Vagina (tissue), 2 donors: ENCODE measurements around the gene MAFG. TPM values are rescaled to one million over a fixed set of nuclear protein-coding genes. Genes with fewer than 3 reads are reported as not detected.

Experiments used
- DNase-seq, 2 donors: peaks; one replicate each; pipeline ENCODE4 v3.0.0-alpha.2; 2017; ENCODE audit errors: extremely low spot score in 2 of 2
- H3K27ac ChIP-seq: fragments of 200-600 bp; sonication (generic); one replicate; pipeline ENCODE4 v1.5.1; 2019
- H3K27me3 ChIP-seq: fragments of 200-600 bp; sonication (generic); one replicate; pipeline ENCODE4 v1.5.1; 2019
- H3K36me3 ChIP-seq, 2 donors: fragments of 200-600 bp; sonication (generic); one replicate each; pipeline ENCODE4 v1.5.1; 2017 to 2019
- H3K4me1 ChIP-seq: fragments of 200-600 bp; sonication (generic); one replicate; pipeline ENCODE4 v1.5.1; 2019
- H3K4me3 ChIP-seq, 2 donors: fragments of 200-600 bp; sonication (generic); 1 replicate in 1 of 2; 2 replicates in 1 of 2; pipeline ENCODE4 v1.5.1; 2016 to 2019
- H3K9me3 ChIP-seq: fragments of 200-600 bp; sonication (generic); one replicate; pipeline ENCODE4 v1.5.1; 2019
- POLR2A ChIP-seq, 2 donors: fragments of 450-650 bp; IDR thresholded peaks; one replicate each; pipeline ENCODE4 v1.6.1; 2017; ENCODE audit warnings: antibody characterized with exemption in 2 of 2, mild to moderate bottlenecking in 2 of 2, moderate library complexity in 2 of 2
- POLR2AphosphoS5 ChIP-seq, 2 donors: sonication (generic); formaldehyde crosslinking; IDR thresholded peaks; one replicate each; pipeline ENCODE4 v1.9.0; 2017; ENCODE audit warnings: antibody characterized with exemption in 2 of 2, mild to moderate bottlenecking in 2 of 2, low read depth in 1 of 2; ENCODE audit not compliant: insufficient read depth in 1 of 2
- intact Hi-C: fragments of 100-400 bp; cut with DNase I; formaldehyde crosslinking; loops from one replicate; pipeline ENCODE4 v1.15.1; 2023
- total RNA-seq: library from RNA; depleted of rRNA; stranded (reverse); fragments of >200 nt; gene quantifications from one replicate; pipeline ENCODE4 v1.2.3, GENCODE V29; 2016
- TF ChIP-seq, protein P1 (sequence below), 3 experiments: fragments of 450-650 bp in 2 of 3; fragments of 200-600 bp in 1 of 3; sonication (generic) in 1 of 3; IDR thresholded peaks; one replicate each; pipeline ENCODE4 v1.5.1; 2017 to 2019; ENCODE audit warnings: antibody characterized with exemption in 3 of 3, mild to moderate bottlenecking in 2 of 3, moderate library complexity in 2 of 3

The MAFG gene
- 18.9 TPM for total RNA-seq

DNA sequence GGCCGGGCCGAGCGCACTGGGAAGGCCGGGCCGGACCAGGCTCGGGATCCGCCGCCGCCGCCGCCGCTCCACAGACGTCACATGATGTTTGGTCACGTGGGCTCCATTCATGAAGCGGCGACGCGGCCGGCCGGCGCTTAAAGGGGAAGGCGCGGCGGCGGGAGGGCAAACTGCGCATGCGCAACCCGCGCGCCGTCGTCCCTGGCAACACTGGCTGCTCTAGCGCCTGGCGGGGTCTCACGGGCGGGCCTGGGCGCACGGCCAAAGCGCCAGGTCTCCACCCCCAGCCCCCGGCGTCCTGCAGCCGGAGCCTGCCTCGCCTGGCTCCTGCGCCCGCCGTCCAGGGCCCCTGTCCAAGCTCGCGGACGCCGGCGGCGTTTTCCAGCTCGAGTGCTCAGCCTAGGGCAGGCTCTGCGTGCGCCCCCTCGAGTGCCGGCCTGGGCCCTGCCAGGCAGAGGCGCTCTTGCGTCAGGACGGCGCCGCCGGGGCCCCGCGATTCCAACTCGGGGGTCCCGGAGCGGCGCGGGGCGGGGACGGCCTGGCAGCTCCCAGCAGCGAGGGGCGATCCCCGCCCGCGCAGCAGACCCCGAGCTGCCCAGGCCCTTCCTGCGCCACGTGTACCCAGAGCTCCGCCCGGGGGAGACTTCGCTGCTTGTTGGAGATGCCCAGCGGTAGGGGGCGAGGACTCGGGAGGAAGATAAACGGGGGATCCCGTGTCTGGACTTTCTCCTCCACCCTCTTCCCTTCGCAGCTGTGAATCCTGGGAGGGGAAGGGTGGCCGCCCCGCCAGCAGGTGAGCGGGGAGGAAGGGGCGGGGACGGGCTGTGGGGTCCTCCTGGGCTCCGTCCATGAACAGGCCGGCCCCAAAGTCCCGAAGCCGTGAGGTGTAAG, at the start of gene MAFG:
Gene MAFG (minus strand): TSS at position 83 of the 891 bp plus-strand sequence. CDS start 4,550 bp downstream, outside the sequence.
- DNase-seq: no peak
- Histone ChIP-seq H3K9me3 (no peaks in the 10 kb centered on the region), H3K27me3 (no peaks in the 10 kb centered on the region), H3K4me3 (peak within 1 kb of the TSS; percentile 72 to 89), H3K27ac (peak within 1 kb of the TSS; percentile 95), H3K36me3 (no peaks in the 10 kb centered on the region), H3K4me1 (peaks cover 57% of the 10 kb centered on the region)
- intact Hi-C loops: no loop called here
- TF ChIP-seq POLR2A (IDR thresholded peaks at IDR 0.05) (peak in 1 of 2 donors; percentile 70), POLR2AphosphoS5 (IDR thresholded peaks at IDR 0.05; ENCODE audit: insufficient read depth in 1 of 2, low read depth in 1 of 2) (peak; percentile 53 to 80)
- TF ChIP-seq, protein P1, sequence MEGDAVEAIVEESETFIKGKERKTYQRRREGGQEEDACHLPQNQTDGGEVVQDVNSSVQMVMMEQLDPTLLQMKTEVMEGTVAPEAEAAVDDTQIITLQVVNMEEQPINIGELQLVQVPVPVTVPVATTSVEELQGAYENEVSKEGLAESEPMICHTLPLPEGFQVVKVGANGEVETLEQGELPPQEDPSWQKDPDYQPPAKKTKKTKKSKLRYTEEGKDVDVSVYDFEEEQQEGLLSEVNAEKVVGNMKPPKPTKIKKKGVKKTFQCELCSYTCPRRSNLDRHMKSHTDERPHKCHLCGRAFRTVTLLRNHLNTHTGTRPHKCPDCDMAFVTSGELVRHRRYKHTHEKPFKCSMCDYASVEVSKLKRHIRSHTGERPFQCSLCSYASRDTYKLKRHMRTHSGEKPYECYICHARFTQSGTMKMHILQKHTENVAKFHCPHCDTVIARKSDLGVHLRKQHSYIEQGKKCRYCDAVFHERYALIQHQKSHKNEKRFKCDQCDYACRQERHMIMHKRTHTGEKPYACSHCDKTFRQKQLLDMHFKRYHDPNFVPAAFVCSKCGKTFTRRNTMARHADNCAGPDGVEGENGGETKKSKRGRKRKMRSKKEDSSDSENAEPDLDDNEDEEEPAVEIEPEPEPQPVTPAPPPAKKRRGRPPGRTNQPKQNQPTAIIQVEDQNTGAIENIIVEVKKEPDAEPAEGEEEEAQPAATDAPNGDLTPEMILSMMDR (IDR thresholded peaks at IDR 0.05): peak in 1 of 3 experiments; percentile 15

- intact Hi-C loops: loop anchor here (5.0 kb wide), 1 partner anchor 46 kb away; the partner anchor contains the start of genes CENPX and LRRC45
- Histone ChIP-seq H3K27ac (peak overlapping the region; percentile 84), H3K36me3 (no peaks in the 10 kb centered on the region), H3K27me3 (no peaks in the 10 kb centered on the region), H3K4me1 (peaks cover 17% of the 10 kb centered on the region), H3K4me3 (peak overlapping the region; percentile 66 to 72), H3K9me3 (no peaks in the 10 kb centered on the region)
- no peak for TF ChIP-seq POLR2AphosphoS5 (IDR thresholded peaks at IDR 0.05; ENCODE audit: insufficient read depth in 1 of 2, low read depth in 1 of 2)
- TF ChIP-seq, protein P1 (IDR thresholded peaks at IDR 0.05): no peak
- no peak for TF ChIP-seq POLR2A (IDR thresholded peaks at IDR 0.05)
- DNase-seq: no peak
Measured at GRCh38 chr17:81976332-81977210, 49.0 kb upstream of the MAFG start.

DNA sequence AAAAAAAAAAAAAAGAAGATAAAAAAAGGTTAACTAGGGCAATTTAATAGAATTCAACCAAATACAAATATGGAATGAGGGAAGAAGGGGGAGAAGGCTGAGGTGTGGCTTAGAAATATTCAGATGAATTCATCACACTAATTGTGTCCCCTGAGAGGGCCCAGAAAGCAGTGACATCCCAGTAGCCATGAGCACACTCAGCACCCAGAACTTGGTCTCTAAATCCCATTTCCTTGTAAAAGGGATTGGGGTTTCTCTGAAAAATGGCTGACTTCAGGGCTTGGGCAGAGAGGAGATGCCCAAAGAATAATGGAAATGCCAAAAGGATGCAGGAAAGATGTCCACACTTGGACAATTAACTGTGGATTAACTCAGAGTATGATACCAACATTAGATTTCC, 45.9 kb upstream of the MAFG start:
- Histone ChIP-seq H3K27me3 (no peaks in the 10 kb centered on the region), H3K4me1 (peaks cover 19% of the 10 kb centered on the region), H3K9me3 (no peaks in the 10 kb centered on the region), H3K27ac (no peak overlapping the region), H3K36me3 (no peaks in the 10 kb centered on the region), H3K4me3 (no peak overlapping the region)
- intact Hi-C loops: no loop called here
- TF ChIP-seq POLR2AphosphoS5 (IDR thresholded peaks at IDR 0.05; ENCODE audit: insufficient read depth in 1 of 2, low read depth in 1 of 2) (no peak), POLR2A (IDR thresholded peaks at IDR 0.05) (no peak)
- TF ChIP-seq, protein P1 (IDR thresholded peaks at IDR 0.05): no peak
- no peak for DNase-seq

DNA sequence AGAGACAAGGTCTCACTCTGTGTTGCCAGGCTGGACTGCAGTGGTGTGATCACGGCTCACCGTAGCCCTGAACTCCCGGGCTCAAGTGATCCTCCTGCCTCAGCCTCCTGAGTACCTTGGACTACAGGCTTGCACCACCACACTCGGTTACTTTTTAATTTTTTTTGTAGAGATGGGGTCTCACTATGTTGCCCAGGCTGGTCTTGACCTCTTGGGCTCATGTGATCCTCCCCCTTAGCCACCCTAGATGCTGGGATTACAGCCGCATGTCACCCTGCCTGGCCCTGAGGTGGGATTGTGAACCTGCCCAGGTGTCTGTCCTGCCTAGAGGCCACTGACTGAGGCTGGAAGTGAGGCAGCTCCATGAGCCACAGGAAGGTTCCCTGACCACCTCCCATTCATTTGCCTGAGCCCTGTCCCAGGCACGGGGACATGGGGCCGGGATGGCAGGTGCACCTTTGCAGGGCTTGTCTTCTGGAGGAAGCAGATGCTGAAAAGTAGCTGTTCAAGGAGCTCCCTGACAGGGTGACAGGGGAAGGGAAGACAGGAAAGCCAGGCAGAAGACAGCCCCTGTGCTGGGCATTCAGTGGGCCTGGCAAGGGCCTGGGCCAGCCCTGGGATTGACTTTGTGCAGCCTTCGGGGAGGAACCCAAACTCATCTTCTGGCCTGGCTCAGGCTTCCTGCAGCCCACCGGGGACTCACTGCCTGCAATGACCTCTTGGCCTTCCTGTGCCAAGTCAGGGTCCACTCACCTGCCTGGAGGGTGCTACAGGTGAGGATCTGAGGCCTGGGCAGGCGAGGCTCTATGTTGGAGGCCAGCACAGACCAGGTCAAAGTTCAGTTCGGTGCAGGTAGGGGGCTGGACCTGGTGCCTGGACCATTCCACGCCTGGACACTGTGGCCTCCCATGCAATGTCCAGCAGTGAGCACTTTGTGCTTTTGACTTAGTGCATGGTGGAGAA, 41.6 kb upstream of the MAFG start:
- H3K4me3 ChIP-seq: no peak overlapping the region
- DNase-seq: no peak
- intact Hi-C loops: no loop called here
- H3K27me3 ChIP-seq: no peaks in the 10 kb centered on the region
- H3K27ac ChIP-seq: peak overlapping the region; percentile 66
- no peaks in the 10 kb centered on the region for H3K36me3 ChIP-seq
- TF ChIP-seq, protein P1 (IDR thresholded peaks at IDR 0.05): no peak
- TF ChIP-seq POLR2A (IDR thresholded peaks at IDR 0.05): no peak
- no peak for TF ChIP-seq POLR2AphosphoS5 (IDR thresholded peaks at IDR 0.05; ENCODE audit: insufficient read depth in 1 of 2, low read depth in 1 of 2)
- no peaks in the 10 kb centered on the region for H3K9me3 ChIP-seq
- H3K4me1 ChIP-seq: peaks cover 26% of the 10 kb centered on the region
